ENCODE measurements around the gene FBXL2. TPM values are rescaled to one million over a fixed set of nuclear protein-coding genes. Genes with fewer than 3 reads are reported as not detected.

The FBXL2 gene
- total RNA-seq, 3 donors from 2014 or later (not counting 1 experiment from before 2014, with no cell fraction given): not detected

GRCh38 chr3:33360136-33360825, 83.0 kb downstream of the FBXL2 start:
- no peak overlapping the region for H3K27ac ChIP-seq (ENCODE audit: low read length)
- Mint-ChIP-seq H3K27me3 (ENCODE audit: low read depth in 2 of 2) (peaks cover 0 to 6% of the 10 kb centered on the region in 2 donors), H3K4me1 (no peaks in the 10 kb centered on the region), H3K9me3 (no peaks in the 10 kb centered on the region), H3K27ac (no peak overlapping the region), H3K4me3 (no peak overlapping the region), H3K36me3 (no peaks in the 10 kb centered on the region)
- 100% methylated on average over 1 of the region's 1 CpG for WGBS (ENCODE audit: insufficient coverage)
- peaks cover 2% of the 10 kb centered on the region for H3K27me3 ChIP-seq (ENCODE audit: control insufficient read depth, insufficient read depth, low read length)
- DNase-seq: no peak
- TF ChIP-seq CTCF (IDR thresholded peaks at IDR 0.05): no peak
- intact Hi-C loops (cut with micrococcal nuclease): no loop called here
- no peak overlapping the region for H3K4me3 ChIP-seq (ENCODE audit: low read length)
- H3K4me1 ChIP-seq (ENCODE audit: control insufficient read depth, insufficient read depth, low read length): no peaks in the 10 kb centered on the region
- H3K36me3 ChIP-seq (ENCODE audit: control insufficient read depth, insufficient read depth, low read length): no peaks in the 10 kb centered on the region
- H3K9me3 ChIP-seq (ENCODE audit: control insufficient read depth, insufficient read depth, low read length): no peaks in the 10 kb centered on the region
- ATAC-seq: no peak

- ATAC-seq (no peak), DNase-seq (no peak)
- Mint-ChIP-seq H3K27ac (no peak overlapping the region), H3K27me3 (ENCODE audit: low read depth in 2 of 2) (peaks cover 0 to 5% of the 10 kb centered on the region in 2 donors), H3K9me3 (no peaks in the 10 kb centered on the region), H3K36me3 (no peaks in the 10 kb centered on the region), H3K4me1 (no peaks in the 10 kb centered on the region), H3K4me3 (no peak overlapping the region)
- Histone ChIP-seq H3K9me3 (ENCODE audit: control insufficient read depth, insufficient read depth, low read length) (no peaks in the 10 kb centered on the region), H3K4me3 (ENCODE audit: low read length) (no peak overlapping the region), H3K27me3 (ENCODE audit: control insufficient read depth, insufficient read depth, low read length) (peaks cover 2% of the 10 kb centered on the region), H3K36me3 (ENCODE audit: control insufficient read depth, insufficient read depth, low read length) (no peaks in the 10 kb centered on the region), H3K4me1 (ENCODE audit: control insufficient read depth, insufficient read depth, low read length) (no peaks in the 10 kb centered on the region), H3K27ac (ENCODE audit: low read length) (no peak overlapping the region)
- 97% methylated on average over 3 of the region's 3 CpGs for WGBS (ENCODE audit: insufficient coverage)
- intact Hi-C loops (cut with micrococcal nuclease): no loop called here
- no peak for TF ChIP-seq CTCF (IDR thresholded peaks at IDR 0.05)
These were observed 86.0 kb downstream of the FBXL2 start for GRCh38 chr3:33363113-33363800.

GRCh38 chr3:33364060-33364459, 86.8 kb downstream of the FBXL2 start:
- intact Hi-C loops (cut with micrococcal nuclease): no loop called here
- no peaks in the 10 kb centered on the region for H3K4me1 Mint-ChIP-seq
- no peaks in the 10 kb centered on the region for H3K36me3 ChIP-seq (ENCODE audit: control insufficient read depth, insufficient read depth, low read length)
- no peaks in the 10 kb centered on the region for H3K9me3 Mint-ChIP-seq
- no peak overlapping the region for H3K4me3 Mint-ChIP-seq
- H3K4me1 ChIP-seq (ENCODE audit: control insufficient read depth, insufficient read depth, low read length): no peaks in the 10 kb centered on the region
- H3K4me3 ChIP-seq (ENCODE audit: low read length): no peak overlapping the region
- ATAC-seq (no peak), DNase-seq (no peak)
- H3K27ac ChIP-seq (ENCODE audit: low read length): no peak overlapping the region
- no peaks in the 10 kb centered on the region for H3K9me3 ChIP-seq (ENCODE audit: control insufficient read depth, insufficient read depth, low read length)
- peaks cover 3 to 6% of the 10 kb centered on the region in 2 donors for H3K27me3 Mint-ChIP-seq (ENCODE audit: low read depth in 2 of 2)
- H3K36me3 Mint-ChIP-seq: no peaks in the 10 kb centered on the region
- TF ChIP-seq CTCF (IDR thresholded peaks at IDR 0.05): no peak
- no peak overlapping the region for H3K27ac Mint-ChIP-seq
- peaks cover 2% of the 10 kb centered on the region for H3K27me3 ChIP-seq (ENCODE audit: control insufficient read depth, insufficient read depth, low read length)
